H1 (cell line): ENCODE measurements around the gene KIFBP. TPM values are rescaled to one million over a fixed set of nuclear protein-coding genes. Genes with fewer than 3 reads are reported as not detected.

Experiments used
- CTCF ChIA-PET: fragments of 300-600 bp; sonication (Branson Sonifier 250); formaldehyde crosslinking; loops from one replicate; lab custom pipeline; 2021; ENCODE audit not compliant: partially characterized antibody; lab: Charles Lee
- POLR2A ChIA-PET: fragments of 300-600 bp; sonication (Branson Sonifier 250); formaldehyde crosslinking; loops from one replicate; lab custom pipeline; 2021; ENCODE audit warnings: inconsistent platforms; ENCODE audit not compliant: partially characterized antibody; lab: Charles Lee
- DNase-seq, 2 experiments: peaks; one replicate each; pipeline versions ENCODE4 v3.0.0 to v3.0.0-alpha.2; 2010 to 2022; ENCODE audit warnings: low spot score in 2 of 2, low read depth in 1 of 2, mixed read lengths in 1 of 2
- FAIRE-seq: peaks from 2 replicates; lab custom pipeline; 2011; peaks lifted over from hg19 to GRCh38; lab: Jason Lieb, UNC
- H2AFZ ChIP-seq: 2 replicates; pipeline ENCODE4 v1.8.1; 2012; ENCODE audit warnings: low read length, inconsistent platforms
- H2AK5ac ChIP-seq: 2 replicates; pipeline ENCODE4 v1.6.1; 2013; ENCODE audit warnings: low read depth, low read length
- H2BK120ac ChIP-seq: replicated peaks from 2 replicates; pipeline ENCODE3; 2013; ENCODE audit warnings: low read depth, low read length, inconsistent platforms
- H2BK12ac ChIP-seq: 2 replicates; pipeline ENCODE4 v1.6.1; 2013; ENCODE audit warnings: low read depth, low read length
- H2BK15ac ChIP-seq: 2 replicates; pipeline ENCODE4 v1.6.1; 2013; ENCODE audit warnings: low read length
- H2BK20ac ChIP-seq: 2 replicates; pipeline ENCODE4 v1.6.1; 2013; ENCODE audit warnings: low read length
- H2BK5ac ChIP-seq: 2 replicates; pipeline ENCODE4 v1.6.1; 2013; ENCODE audit warnings: low read depth, low read length
- H3K14ac ChIP-seq: 2 replicates; pipeline ENCODE4 v1.6.1; 2013; ENCODE audit warnings: inconsistent platforms; ENCODE audit not compliant: insufficient read length
- H3K18ac ChIP-seq: 2 replicates; pipeline ENCODE4 v1.6.1; 2013; ENCODE audit warnings: low read length; ENCODE audit errors: extremely low read depth
- H3K23ac ChIP-seq: 2 replicates; pipeline ENCODE4 v1.6.1; 2013; ENCODE audit warnings: inconsistent platforms; ENCODE audit not compliant: insufficient read length
- H3K23me2 ChIP-seq: 2 replicates; pipeline ENCODE4 v1.6.1; 2013; ENCODE audit warnings: low read depth, low read length
- H3K27ac ChIP-seq: 2 replicates; pipeline ENCODE4 v1.6.1; 2011; ENCODE audit warnings: low read depth, low read length, inconsistent platforms
- H3K27me3 ChIP-seq, 4 experiments: replicated peaks in 1 of 4; 1 replicate in 1 of 4; 2 replicates in 3 of 4; pipeline versions ENCODE4 v1.6.1 to v1.8.1; 2011 to 2013; ENCODE audit warnings: low read length in 3 of 4, mild to moderate bottlenecking in 3 of 4, inconsistent platforms in 2 of 4, mixed read lengths in 2 of 4, moderate library complexity in 1 of 4; ENCODE audit not compliant: control insufficient read depth in 3 of 4, insufficient read depth in 3 of 4; ENCODE audit errors: extremely low read depth in 1 of 4
- H3K36me3 ChIP-seq, 4 experiments: 2 replicates each; pipeline versions ENCODE4 v1.6.1 to v1.8.1; 2011 to 2013; ENCODE audit warnings: mild to moderate bottlenecking in 4 of 4, low read length in 3 of 4, moderate library complexity in 2 of 4, control low read depth in 1 of 4, inconsistent platforms in 1 of 4; ENCODE audit not compliant: insufficient read depth in 4 of 4, control insufficient read depth in 2 of 4
- H3K4ac ChIP-seq: replicated peaks from 2 replicates; pipeline ENCODE3; 2013; ENCODE audit warnings: low read length, low read depth, mixed read lengths, inconsistent platforms; ENCODE audit not compliant: insufficient read length
- H3K4me1 ChIP-seq, 4 experiments: replicated peaks in 1 of 4; 1 replicate in 1 of 4; 2 replicates in 3 of 4; pipeline versions ENCODE4 v1.6.1 to v1.8.1; 2011 to 2013; ENCODE audit warnings: low read length in 3 of 4, inconsistent platforms in 2 of 4, mixed read lengths in 1 of 4; ENCODE audit not compliant: insufficient read depth in 4 of 4, control insufficient read depth in 3 of 4
- H3K4me2 ChIP-seq, 2 experiments: 2 replicates each; pipeline versions ENCODE4 v1.6.1 to v1.8.1; 2011 to 2013; ENCODE audit warnings: low read depth in 2 of 2, low read length in 2 of 2, control low read depth in 1 of 2, inconsistent platforms in 1 of 2, mild to moderate bottlenecking in 1 of 2; ENCODE audit not compliant: insufficient read depth in 1 of 2
- H3K4me3 ChIP-seq, 4 experiments: fragments of 200-600, 300-600 bp in 1 of 4; sonication (generic), shearing (Covaris generic), sonication (Bioruptor Twin) in 1 of 4; 2 replicates each; pipeline versions ENCODE4 v1.5.1 to v1.8.1; 2011 to 2016; ENCODE audit warnings: low read length in 4 of 4, low read depth in 3 of 4, control low read depth in 2 of 4, inconsistent platforms in 2 of 4, mild to moderate bottlenecking in 2 of 4, mixed read lengths in 1 of 4, moderate library complexity in 1 of 4; ENCODE audit not compliant: insufficient read depth in 2 of 4; ENCODE audit errors: extremely low read depth in 1 of 4
- H3K56ac ChIP-seq: replicated peaks from 2 replicates; pipeline ENCODE3; 2013; ENCODE audit warnings: low read depth, mild to moderate bottlenecking, mixed read lengths, low read length, inconsistent platforms; ENCODE audit not compliant: insufficient read length
- H3K79me1 ChIP-seq: 2 replicates; pipeline ENCODE4 v1.6.1; 2013; ENCODE audit warnings: low read depth, low read length, control low read depth
- H3K79me2 ChIP-seq, 2 experiments: 2 replicates each; pipeline versions ENCODE4 v1.6.1 to v1.8.1; 2012 to 2013; ENCODE audit warnings: low read length in 2 of 2, mild to moderate bottlenecking in 2 of 2, inconsistent platforms in 1 of 2; ENCODE audit not compliant: insufficient read depth in 2 of 2, control insufficient read depth in 1 of 2
- H3K9ac ChIP-seq, 4 experiments: replicated peaks in 1 of 4; 1 replicate in 1 of 4; 2 replicates in 3 of 4; pipeline versions ENCODE4 v1.6.1 to v1.8.1; 2011 to 2013; ENCODE audit warnings: low read depth in 3 of 4, low read length in 3 of 4, control low read depth in 2 of 4, mild to moderate bottlenecking in 2 of 4, moderate library complexity in 2 of 4, inconsistent platforms in 1 of 4; ENCODE audit errors: extremely low read depth in 1 of 4
- H3K9me3 ChIP-seq, 2 experiments: 2 replicates each; pipeline versions ENCODE4 v1.6.1 to v1.8.1; 2012 to 2013; ENCODE audit warnings: mild to moderate bottlenecking in 2 of 2, moderate library complexity in 2 of 2, control low read depth in 1 of 2, inconsistent platforms in 1 of 2, low read depth in 1 of 2, low read length in 1 of 2, mixed read lengths in 1 of 2; ENCODE audit not compliant: insufficient read depth in 2 of 2
- H4K20me1 ChIP-seq, 2 experiments: replicated peaks in 1 of 2; 2 replicates each; pipeline versions ENCODE3 to v1.8.1; 2011 to 2013; ENCODE audit warnings: inconsistent platforms in 2 of 2, low read length in 2 of 2, mild to moderate bottlenecking in 1 of 2; ENCODE audit not compliant: insufficient read depth in 2 of 2, control insufficient read depth in 1 of 2
- H4K5ac ChIP-seq: 2 replicates; pipeline ENCODE4 v1.6.1; 2013; ENCODE audit warnings: low read length, low read depth, mixed read lengths, inconsistent platforms; ENCODE audit not compliant: insufficient read length
- H4K8ac ChIP-seq: 2 replicates; pipeline ENCODE4 v1.8.0; 2013; ENCODE audit warnings: mild to moderate bottlenecking, moderate library complexity, low read length, inconsistent platforms; ENCODE audit not compliant: insufficient read depth; ENCODE audit errors: extremely low read depth
- H4K91ac ChIP-seq: replicated peaks from 2 replicates; pipeline ENCODE3; 2013; ENCODE audit warnings: low read length, mixed read lengths, inconsistent platforms; ENCODE audit not compliant: insufficient read length
- CBX5 ChIP-seq: fragments of 300-800, 300-1000 bp; sonication (generic); IDR thresholded peaks from 2 replicates; pipeline ENCODE4 v1.7.1; 2016; ENCODE audit warnings: antibody characterized with exemption, low read length, low read depth
- CEBPB ChIP-seq: IDR thresholded peaks from 2 replicates; pipeline ENCODE4 v1.6.1; 2012; ENCODE audit warnings: low read depth, low read length
- CREB1 ChIP-seq: IDR thresholded peaks from 2 replicates; pipeline ENCODE4 v1.6.1; 2012; ENCODE audit warnings: inconsistent platforms
- EZH2 ChIP-seq: fragments of 200-600 bp; sonication (generic); IDR thresholded peaks from 2 replicates; pipeline ENCODE4 v1.7.1; 2012; ENCODE audit warnings: low read depth, mild to moderate bottlenecking, moderate library complexity, low read length, inconsistent platforms; ENCODE audit not compliant: severe bottlenecking
- KDM5A ChIP-seq: fragments of 200-600 bp; IDR thresholded peaks from 2 replicates; pipeline ENCODE4 v1.7.1; 2012; ENCODE audit warnings: mild to moderate bottlenecking, low read length, inconsistent platforms, mixed read lengths
- PHF8 ChIP-seq: fragments of 200-600 bp; sonication (generic); conservative IDR thresholded peaks from 2 replicates; pipeline ENCODE4 v1.7.1; 2012; ENCODE audit warnings: low read depth, mild to moderate bottlenecking, inconsistent platforms, low read length, moderate library complexity
- RAD21 ChIP-seq, 2 experiments: IDR thresholded peaks in 1 of 2; conservative IDR thresholded peaks in 1 of 2; 2 replicates each; pipeline ENCODE4 v1.6.1; 2011; ENCODE audit warnings: low read depth in 2 of 2, low read length in 2 of 2, improper control_type of control experiment in 1 of 2, inconsistent platforms in 1 of 2, mild to moderate bottlenecking in 1 of 2, moderate library complexity in 1 of 2
- RNF2 ChIP-seq: fragments of 200-900, 300-1000 bp; sonication (generic); IDR thresholded peaks from 2 replicates; pipeline ENCODE4 v1.7.1; 2016; ENCODE audit warnings: borderline replicate concordance, low read depth, mild to moderate bottlenecking, antibody characterized with exemption, low read length; ENCODE audit not compliant: poor library complexity, severe bottlenecking; ENCODE audit errors: missing control alignments
- SIX5 ChIP-seq: IDR thresholded peaks from 2 replicates; pipeline ENCODE4 v1.6.1; 2011; ENCODE audit warnings: mild to moderate bottlenecking, low read depth, low read length
- SP4 ChIP-seq: IDR thresholded peaks from 2 replicates; pipeline ENCODE4 v1.6.1; 2012; ENCODE audit warnings: low read length, inconsistent platforms
- TAF1 ChIP-seq: IDR thresholded peaks from 2 replicates; pipeline ENCODE4 v1.6.1; 2011; ENCODE audit warnings: mild to moderate bottlenecking, low read depth, low read length
- TAF7 ChIP-seq: optimal IDR thresholded peaks from 2 replicates; pipeline ENCODE3; 2011; ENCODE audit warnings: low read depth, mild to moderate bottlenecking, inconsistent platforms, low read length, moderate library complexity, borderline replicate concordance
- TBP ChIP-seq: IDR thresholded peaks from 2 replicates; pipeline ENCODE4 v1.6.1; 2011; ENCODE audit warnings: low read depth, low read length, improper control_type of control experiment
- WGBS, 2 experiments: shearing (Covaris generic) in 1 of 2; methylation state at CpG; one replicate each; pipeline versions ENCODE4 v1.1.6 to v1.1.7; 2013 to 2015; ENCODE audit warnings: low lambda C conversion rate in 2 of 2, mixed read lengths in 2 of 2, inconsistent platforms in 1 of 2, low coverage in 1 of 2, missing lambda C conversion rate in 1 of 2; ENCODE audit not compliant: insufficient replicate concordance in 2 of 2, insufficient coverage in 1 of 2, insufficient read length in 1 of 2; ENCODE audit errors: extremely low coverage in 1 of 2, missing lambda C conversion rate in 1 of 2; 5-methylcytosine and 5-hydroxymethylcytosine counted together
- polyA plus RNA-seq, 7 experiments: library from polyadenylated mRNA; depleted of rRNA in 3 of 7; stranded (reverse) in 5 of 7; unstranded in 2 of 7; fragments of >200 nt in 5 of 7; fragments of 200-250 nt in 2 of 7; gene quantifications; 1 replicate in 5 of 7; 2 replicates in 1 of 7; 4 replicates in 1 of 7; pipeline versions ENCODE4 v1.2.1 to v1.2.3, GENCODE V29; 2011 to 2013; ENCODE audit warnings: missing spikeins in 2 of 7, mixed read lengths in 2 of 7
- total RNA-seq: library from RNA; stranded (reverse); fragmentation: NEBNext Ultra II Directional; extraction: Animal tissue kit (Norgen Biotek cat#: 25700); gene quantifications from 2 replicates; pipeline ENCODE4 v1.2.1, GENCODE V29; 2021

Gene KIFBP
- total and polyA plus RNA-seq, 2 of the 8 experiments (the other 6 are each of a cell fraction or from before 2014, with no cell fraction given): 17.3 to 34.6 TPM

- peaks cover 2 to 7% of the 10 kb centered on the region in 2 experiments for H4K20me1 ChIP-seq
- no peaks in the 10 kb centered on the region for H3K27me3 ChIP-seq
- peaks cover under 1 to 11% (median 2%) of the 10 kb centered on the region in 4 experiments; a peak in 7 of 8 replicates for H3K36me3 ChIP-seq
- H3K27ac ChIP-seq: no peak overlapping the region
- H3K79me2 ChIP-seq: peaks cover 28 to 44% of the 10 kb centered on the region in 2 experiments
- no peak overlapping the region for H3K23ac ChIP-seq
- DNase-seq (no peak), FAIRE-seq (no peak)
- H3K56ac ChIP-seq: no peak overlapping the region
- H3K9ac ChIP-seq: no peak overlapping the region
- peak overlapping the region; percentile 48 to 92 for H3K4me2 ChIP-seq
- no peak overlapping the region for H2BK20ac ChIP-seq
- no peak overlapping the region for H2AK5ac ChIP-seq
- H3K18ac ChIP-seq: no peak overlapping the region
- CTCF ChIA-PET: interaction anchor here (0.6 to 2.1 kb wide), 7 partner anchors 16 to 317 kb away, joined by 3 to 7 read pairs (median 3); no protein-coding TSS in a partner anchor
- peak overlapping the region in 3 of 4 experiments; percentile 12 to 99 (median 92); a peak in 4 of 8 replicates for H3K4me3 ChIP-seq
- H3K4me1 ChIP-seq: no peaks in the 10 kb centered on the region; a peak in 3 of 7 replicates
- H3K9me3 ChIP-seq: no peaks in the 10 kb centered on the region
- H4K5ac ChIP-seq: no peak overlapping the region
- H2BK120ac ChIP-seq: no peak overlapping the region
- H4K91ac ChIP-seq: no peak overlapping the region
- H2BK15ac ChIP-seq: no peak overlapping the region
- no peak overlapping the region for H2BK5ac ChIP-seq
- H3K79me1 ChIP-seq: peaks cover 2% of the 10 kb centered on the region; the same call in 1 of the 2 replicates
- no peak overlapping the region for H3K4ac ChIP-seq
- POLR2A ChIA-PET: interaction anchor here (1.0 to 9.3 kb wide), 13 partner anchors 9 to 548 kb away, joined by 3 to 91 read pairs (median 7); partner anchors contain the start of genes CCAR1, DDX50, KIFBP and RUFY2
- H3K23me2 ChIP-seq: peaks cover 4% of the 10 kb centered on the region
- H2BK12ac ChIP-seq: no peak overlapping the region
- H2AFZ ChIP-seq: no peak overlapping the region
- H4K8ac ChIP-seq: peak overlapping the region; percentile 86; the same call in 1 of the 2 replicates
- WGBS, 2 experiments: 88% methylated on average over 12 of the region's 12 CpGs; no CpG with 5 or more reads in 1 of the 2 experiments
- no peak overlapping the region for H3K14ac ChIP-seq
- no peak for TF ChIP-seq SP4
- TF ChIP-seq TAF7: no peak
- no peak for TF ChIP-seq PHF8
- TF ChIP-seq KDM5A: no peak
- TF ChIP-seq CREB1: no peak
- TF ChIP-seq CEBPB: no peak
- no peak for TF ChIP-seq TAF1
- no peak for TF ChIP-seq RNF2
- no peak for TF ChIP-seq EZH2
- TF ChIP-seq TBP: no peak
- TF ChIP-seq CBX5: no peak
- no peak for TF ChIP-seq RAD21 (IDR thresholded peaks at IDR 0.05 in 1 of 2, conservative IDR thresholded peaks at IDR 0.05 in 1 of 2; ENCODE audit: low read depth in 2 of 2, low read length in 2 of 2)
- TF ChIP-seq SIX5: no peak
These were observed 33.7 kb upstream of the KIFBP start for GRCh38 chr10:68954904-68955303.
